A549 (cell line): ENCODE measurements around the gene COX10. TPM values are rescaled to one million over a fixed set of nuclear protein-coding genes. Genes with fewer than 3 reads are reported as not detected.

Source experiments
- ATAC-seq, 2 experiments: fragments of 200-7000 bp in 1 of 2; fragments of >200 bp in 1 of 2; cut with Nextera tagmentation in 1 of 2; cut with Tn5 transposase in 1 of 2; 3 replicates each; pipeline versions ENCODE4 v1.8.0 to v1.9.1; 2018 to 2020; ENCODE audit warnings: mild to moderate bottlenecking in 1 of 2, moderate library complexity in 1 of 2
- CTCF ChIA-PET: fragments of 300-600 bp; sonication (Branson Sonifier 250); formaldehyde crosslinking; extraction: SDS; loops from one replicate; lab custom pipeline; 2021; ENCODE audit warnings: antibody characterized with exemption, inconsistent platforms; lab: Yijun Ruan, JAX
- POLR2A ChIA-PET: fragments of 350-600 bp; formaldehyde crosslinking; extraction: SDS; loops from one replicate; lab custom pipeline; 2021; ENCODE audit warnings: antibody characterized with exemption, inconsistent platforms; lab: Yijun Ruan, JAX
- DNase-seq, 2 experiments: peaks; one replicate each; pipeline versions ENCODE4 v3.0.0 to v3.0.0-alpha.2; 2011 to 2016; ENCODE audit warnings: low read depth in 1 of 2, low spot score in 1 of 2
- FAIRE-seq: peaks from 2 replicates; lab custom pipeline; 2011; peaks lifted over from hg19 to GRCh38; lab: Jason Lieb, UNC
- H3K27ac ChIP-seq, 2 experiments: fragments of >200 bp; sonication (Bioruptor Twin); formaldehyde crosslinking; 3 replicates each; pipeline ENCODE4 v1.5.1; 2016 to 2017
- H3K4me1 ChIP-seq: fragments of >200 bp; sonication (Bioruptor Twin); formaldehyde crosslinking; 3 replicates; pipeline ENCODE4 v1.6.1; 2016
- H3K4me2 ChIP-seq: fragments of >200 bp; sonication (Bioruptor Twin); formaldehyde crosslinking; 3 replicates; pipeline ENCODE4 v1.6.1; 2016
- H3K4me3 ChIP-seq: fragments of >200 bp; sonication (Bioruptor Twin); formaldehyde crosslinking; 3 replicates; pipeline ENCODE4 v1.5.1; 2016
- H3K9me3 ChIP-seq: fragments of >200 bp; sonication (Bioruptor Twin); formaldehyde crosslinking; 3 replicates; pipeline ENCODE4 v1.6.1; 2016
- ATOH8 ChIP-seq: fragments of 250-450 bp; sonication (Bioruptor Pico); IDR thresholded peaks from 2 replicates; pipeline ENCODE4 v1.5.0; 2020; ENCODE audit warnings: low read depth, mild to moderate bottlenecking, moderate library complexity
- BCL3 ChIP-seq: fragments of >200 bp; sonication (Bioruptor Twin); formaldehyde crosslinking; IDR thresholded peaks from 3 replicates; pipeline ENCODE4 v1.6.1; 2016
- BHLHE40 ChIP-seq: IDR thresholded peaks from 2 replicates; pipeline ENCODE4 v1.6.1; 2012; ENCODE audit warnings: low read depth, low read length, inconsistent platforms
- CHD4 ChIP-seq: fragments of 200-600 bp; sonication (generic); IDR thresholded peaks from 2 replicates; pipeline ENCODE4 v1.6.1; 2016; ENCODE audit warnings: antibody characterized with exemption, mild to moderate bottlenecking, borderline replicate concordance
- CTCF ChIP-seq: fragments of >200 bp; sonication (Bioruptor Twin); formaldehyde crosslinking; IDR thresholded peaks from 3 replicates; pipeline ENCODE4 v1.5.1; 2016
- EHF ChIP-seq: fragments of 250-450 bp; sonication (Bioruptor Pico); IDR thresholded peaks from 2 replicates; pipeline ENCODE4 v1.5.0; 2020; ENCODE audit warnings: mild to moderate bottlenecking
- FOSB ChIP-seq: fragments of 250-450 bp; sonication (Bioruptor Pico); IDR thresholded peaks from 2 replicates; pipeline ENCODE4 v1.5.0; 2020; ENCODE audit warnings: mild to moderate bottlenecking, moderate library complexity
- FOXS1 ChIP-seq: fragments of 250-450 bp; sonication (Bioruptor Pico); IDR thresholded peaks from 2 replicates; pipeline ENCODE4 v1.5.0; 2020; ENCODE audit warnings: mild to moderate bottlenecking, moderate library complexity
- GATA3 ChIP-seq: IDR thresholded peaks from 2 replicates; pipeline ENCODE4 v1.6.1; 2012; ENCODE audit warnings: borderline replicate concordance
- HOXB13 ChIP-seq: fragments of 250-450 bp; sonication (Bioruptor Pico); IDR thresholded peaks from 2 replicates; pipeline ENCODE4 v1.5.0; 2020; ENCODE audit warnings: low read depth, mild to moderate bottlenecking, moderate library complexity
- JUN ChIP-seq, 2 experiments: fragments of >200 bp; sonication (Bioruptor Twin); formaldehyde crosslinking; IDR thresholded peaks; 2 replicates in 1 of 2; 3 replicates in 1 of 2; pipeline ENCODE4 v1.6.1; 2016 to 2017
- KDM1A ChIP-seq: fragments of 200-600 bp; sonication (generic); IDR thresholded peaks from 2 replicates; pipeline ENCODE4 v1.6.1; 2016; ENCODE audit warnings: low read depth, mild to moderate bottlenecking
- KDM5A ChIP-seq: fragments of 200-600 bp; sonication (generic); IDR thresholded peaks from 2 replicates; pipeline ENCODE4 v1.6.1; 2016; ENCODE audit warnings: antibody characterized with exemption, mild to moderate bottlenecking
- MAX ChIP-seq: IDR thresholded peaks from 2 replicates; pipeline ENCODE4 v1.6.1; 2012
- MAZ ChIP-seq: fragments of 150-350 bp; IDR thresholded peaks from 2 replicates; pipeline ENCODE4 v1.6.1; 2014; ENCODE audit warnings: antibody characterized with exemption, low read depth, low read length, borderline replicate concordance
- MYC ChIP-seq: IDR thresholded peaks from 2 replicates; pipeline ENCODE4 v1.6.1; 2012; ENCODE audit warnings: mild to moderate bottlenecking, inconsistent platforms, low read length, improper control_type of control experiment, borderline replicate concordance
- NPAS2 ChIP-seq: fragments of 250-450 bp; sonication (Bioruptor Pico); IDR thresholded peaks from 2 replicates; pipeline ENCODE4 v1.8.0; 2022; ENCODE audit warnings: mild to moderate bottlenecking, moderate library complexity, borderline replicate concordance
- POLR2AphosphoS2 ChIP-seq: conservative IDR thresholded peaks from 2 replicates; pipeline ENCODE4 v1.6.1; 2012; ENCODE audit warnings: low read length, improper control_type of control experiment, inconsistent platforms
- RAD21 ChIP-seq, 2 experiments: fragments of >200 bp in 1 of 2; sonication (Bioruptor Twin) in 1 of 2; formaldehyde crosslinking in 1 of 2; IDR thresholded peaks in 1 of 2; conservative IDR thresholded peaks in 1 of 2; 2 replicates in 1 of 2; 3 replicates in 1 of 2; pipeline ENCODE4 v1.6.1; 2012 to 2018; ENCODE audit warnings: inconsistent platforms in 1 of 2
- REST ChIP-seq: fragments of 200-600 bp; sonication (generic); IDR thresholded peaks from 2 replicates; pipeline ENCODE4 v1.6.1; 2016; ENCODE audit warnings: antibody characterized with exemption, mild to moderate bottlenecking, moderate library complexity
- ZC3H11A ChIP-seq: fragments of 450-650 bp; IDR thresholded peaks from 2 replicates; pipeline ENCODE4 v1.6.1; 2014; ENCODE audit warnings: antibody characterized with exemption, mild to moderate bottlenecking
- ZFP36 ChIP-seq: fragments of 450-650 bp; IDR thresholded peaks from 2 replicates; pipeline ENCODE4 v1.6.1; 2014; ENCODE audit warnings: borderline replicate concordance; ENCODE audit not compliant: partially characterized antibody
- WGBS: methylation state at CpG from one replicate; pipeline ENCODE4 v1.1.6; 2017; ENCODE audit errors: missing lambda C conversion rate; 5-methylcytosine and 5-hydroxymethylcytosine counted together
- polyA plus RNA-seq, 4 experiments: library from polyadenylated mRNA; depleted of rRNA in 3 of 4; stranded (reverse); fragments of >200 nt; fragmentation: RNase III in 1 of 4; extraction: RNeasy Plus Mini Kit Qiagen cat#74134 plus additional on column Dnase treatment in 1 of 4; gene quantifications; 2 replicates in 3 of 4; 3 replicates in 1 of 4; pipeline ENCODE4 v1.2.3, GENCODE V29; 2011 to 2017

The COX10 gene
- polyA plus RNA-seq, 2 of the 4 experiments (the other 2 are of a cell fraction) = 15.1 to 25.8 TPM

- ChIA-PET POLR2A (no interaction called here), CTCF (interaction anchor here (1.0 kb wide), 1 partner anchor 26 kb away, joined by 3 read pairs; no protein-coding TSS in a partner anchor)
- FAIRE-seq (no peak), DNase-seq (no peak), ATAC-seq (no peak)
- Histone ChIP-seq H3K4me2 (no peak overlapping the region), H3K27ac (no peak overlapping the region), H3K4me3 (no peak overlapping the region), H3K9me3 (no peaks in the 10 kb centered on the region), H3K4me1 (no peaks in the 10 kb centered on the region)
- 64% methylated on average over 4 of the region's 4 CpGs for WGBS
- TF ChIP-seq MYC (no peak), EHF (no peak), REST (no peak), RAD21 (conservative IDR thresholded peaks at IDR 0.05 in 1 of 2, IDR thresholded peaks at IDR 0.05 in 1 of 2) (no peak), KDM5A (no peak), GATA3 (no peak), NPAS2 (no peak), BHLHE40 (no peak), CTCF (no peak), KDM1A (no peak), POLR2AphosphoS2 (no peak), ATOH8 (CRISPR knock-in tag) (no peak), HOXB13 (no peak), ZC3H11A (no peak), BCL3 (no peak), FOXS1 (CRISPR knock-in tag) (no peak), CHD4 (no peak)
Observed at GRCh38 chr17:14222611-14223010, 153.3 kb downstream of the COX10 start.

- no peak for DNase-seq
- TF ChIP-seq CTCF (no peak), MAZ (no peak), HOXB13 (no peak), CHD4 (no peak), JUN (IDR thresholded peaks at IDR 0.05) (no peak), FOSB (CRISPR knock-in tag) (no peak), ZC3H11A (no peak), MAX (no peak), BCL3 (no peak), MYC (no peak), ZFP36 (no peak), KDM5A (no peak), FOXS1 (CRISPR knock-in tag) (no peak)
- 88% methylated on average over 10 of the region's 10 CpGs for WGBS
- no peak overlapping the region for H3K4me2 ChIP-seq
- H3K9me3 ChIP-seq = no peaks in the 10 kb centered on the region
- no peak overlapping the region for H3K4me3 ChIP-seq
- no peak for ATAC-seq
- H3K4me1 ChIP-seq = no peaks in the 10 kb centered on the region
- no peak for FAIRE-seq
- no peak overlapping the region for H3K27ac ChIP-seq
- CTCF ChIA-PET = no interaction called here
- POLR2A ChIA-PET = no interaction called here
Observed at GRCh38 chr17:14225254-14225980, 156.1 kb downstream of the COX10 start.
